AG04450 (cell line): Measurements from ENCODE around the gene MRPL18. TPM values are rescaled to one million over a fixed set of nuclear protein-coding genes. Genes with fewer than 3 reads are reported as not detected.

Source experiments
- CTCF ChIA-PET: fragments of 300-600, 350-600 bp; formaldehyde crosslinking; extraction: SDS; loops from one replicate; lab custom pipeline; 2022; ENCODE audit warnings: antibody characterized with exemption, inconsistent platforms; lab: Charles Lee
- POLR2A ChIA-PET: fragments of 350-600 bp; formaldehyde crosslinking; extraction: SDS; loops from one replicate; lab custom pipeline; 2021; ENCODE audit warnings: antibody characterized with exemption, inconsistent platforms; lab: Yijun Ruan, JAX
- DNase-seq: peaks from one replicate; pipeline ENCODE4 v3.0.0-alpha.2; 2011; ENCODE audit warnings: low read depth, low spot score
- H3K27ac ChIP-seq: one replicate; pipeline ENCODE4 v1.5.1; 2012; ENCODE audit warnings: low read depth, low read length, control low read depth
- H3K27me3 ChIP-seq: one replicate; pipeline ENCODE4 v1.6.0; 2012; ENCODE audit warnings: low read length; ENCODE audit not compliant: control insufficient read depth, insufficient read depth
- H3K4me3 ChIP-seq: 2 replicates; pipeline ENCODE4 v1.5.1; 2011; ENCODE audit warnings: mild to moderate bottlenecking, low read depth, low read length, control low read depth
- H3K9me3 ChIP-seq: 2 replicates; pipeline ENCODE4 v1.5.1; 2012; ENCODE audit warnings: low read length; ENCODE audit not compliant: control insufficient read depth, insufficient read depth
- CTCF ChIP-seq: IDR thresholded peaks from 2 replicates; pipeline ENCODE4 v1.5.1; 2011; ENCODE audit warnings: low read depth, low read length, control low read depth, inconsistent platforms
- polyA plus RNA-seq: library from polyadenylated mRNA; depleted of rRNA; stranded (reverse); fragments of >200 nt; gene quantifications from 2 replicates; pipeline ENCODE4 v1.2.3, GENCODE V29; 2011

The MRPL18 gene
- polyA plus RNA-seq, 1 experiment: 96.7 TPM

DNA sequence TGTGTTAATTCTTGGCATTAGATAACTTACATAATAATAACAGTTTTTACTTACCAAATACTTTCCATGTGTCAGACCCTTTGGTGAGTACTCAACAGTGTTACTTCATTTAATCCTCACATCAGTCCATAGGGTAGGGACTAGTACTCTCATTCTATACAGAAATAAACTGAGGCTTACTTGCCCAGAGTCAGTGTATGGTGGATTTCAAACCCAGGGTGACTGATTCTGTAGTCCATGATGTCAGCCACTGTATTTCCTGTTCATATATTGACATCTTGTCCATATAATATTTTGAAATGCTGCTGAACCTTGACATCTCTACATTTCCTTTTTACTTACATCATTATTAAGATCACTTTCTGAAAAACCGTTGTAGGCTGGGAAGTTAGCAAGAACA is 7.3 kb downstream of the MRPL18 start:
- no peaks in the 10 kb centered on the region for H3K27me3 ChIP-seq
- TF ChIP-seq CTCF: no peak
- H3K9me3 ChIP-seq: no peaks in the 10 kb centered on the region; the same call in 1 of the 2 replicates
- DNase-seq: no peak
- CTCF ChIA-PET: no interaction called here
- POLR2A ChIA-PET: no interaction called here
- no peak overlapping the region for H3K4me3 ChIP-seq
- no peak overlapping the region for H3K27ac ChIP-seq

- no peak for TF ChIP-seq CTCF
- Histone ChIP-seq H3K9me3 (no peaks in the 10 kb centered on the region; the same call in 1 of the 2 replicates), H3K27me3 (peaks cover 3% of the 10 kb centered on the region), H3K4me3 (no peak within 1 kb of the TSS), H3K27ac (no peak within 1 kb of the TSS)
- ChIA-PET CTCF (no interaction called here), POLR2A (no interaction called here)
- no peak for DNase-seq
These were observed 10.0 kb downstream of the MRPL18 start, which contains the start of gene PNLDC1 for GRCh38 chr6:159800141-159800865. TSS of gene PNLDC1 (plus strand) at chr6:159800276. CDS start at chr6:159800308, 32 bp downstream.

- Histone ChIP-seq H3K27ac (no peak overlapping the region), H3K27me3 (peaks cover 3% of the 10 kb centered on the region), H3K4me3 (no peak overlapping the region), H3K9me3 (no peaks in the 10 kb centered on the region; the same call in 1 of the 2 replicates)
- ChIA-PET POLR2A (no interaction called here), CTCF (no interaction called here)
- no peak for DNase-seq
- TF ChIP-seq CTCF: no peak
These were observed 11.7 kb downstream of the MRPL18 start for GRCh38 chr6:159801935-159802334.

DNA sequence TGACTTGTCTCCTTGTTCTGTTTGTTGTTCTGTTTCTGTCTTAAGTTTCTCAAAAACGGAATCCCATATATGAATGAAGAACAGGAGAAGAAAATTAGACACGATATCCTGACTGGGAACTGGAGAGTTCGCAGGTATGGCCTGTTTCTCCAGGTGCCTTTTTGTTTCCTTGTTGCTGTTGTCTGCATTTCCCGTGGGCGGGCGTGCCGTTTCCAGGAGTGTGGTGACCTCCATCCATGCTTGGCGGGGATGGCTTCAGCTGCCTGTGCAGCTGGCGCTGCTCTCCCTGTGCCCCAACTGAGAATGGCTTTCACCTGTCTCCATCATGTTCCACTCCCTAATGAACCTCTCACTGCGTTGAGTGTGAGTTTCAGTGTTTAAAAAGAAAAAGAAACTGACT is 14.2 kb downstream of the MRPL18 start:
- H3K27me3 ChIP-seq: peaks cover 3% of the 10 kb centered on the region
- TF ChIP-seq CTCF: no peak
- DNase-seq: no peak
- H3K4me3 ChIP-seq: no peak overlapping the region
- H3K9me3 ChIP-seq: no peaks in the 10 kb centered on the region; the same call in 1 of the 2 replicates
- no peak overlapping the region for H3K27ac ChIP-seq
- POLR2A ChIA-PET: no interaction called here
- CTCF ChIA-PET: no interaction called here

GRCh38 chr6:159805440-159806020 is 15.3 kb downstream of the MRPL18 start:
- Histone ChIP-seq H3K4me3 (no peak overlapping the region), H3K27ac (no peak overlapping the region), H3K27me3 (peaks cover 3% of the 10 kb centered on the region), H3K9me3 (no peaks in the 10 kb centered on the region)
- ChIA-PET POLR2A (no interaction called here), CTCF (no interaction called here)
- DNase-seq: no peak
- no peak for TF ChIP-seq CTCF
